GM18951 (cell line): ENCODE measurements around the gene CDC26.
"Not testable (repeated sequence)": the region's sequence is repeated elsewhere in the genome, so short reads cannot be mapped to it uniquely, and the experiment has no call there.

Experiments
- POLR2A ChIP-seq: IDR thresholded peaks from 4 replicates; pipeline ENCODE4 v1.6.1; 2011; ENCODE audit warnings: mild to moderate bottlenecking; ENCODE audit not compliant: insufficient read length, insufficient read depth; ENCODE audit errors: extremely low read depth
- in situ Hi-C: fragments of 300-500 bp; cut with MboI; formaldehyde crosslinking; loops from one replicate; pipeline ENCODE4 v1.12.0; 2022; ENCODE audit warnings: low sequenced_read_pairs, mixed read lengths, inconsistent platforms; ENCODE audit not compliant: unreplicated experiment

CDC26 gene

DNA sequence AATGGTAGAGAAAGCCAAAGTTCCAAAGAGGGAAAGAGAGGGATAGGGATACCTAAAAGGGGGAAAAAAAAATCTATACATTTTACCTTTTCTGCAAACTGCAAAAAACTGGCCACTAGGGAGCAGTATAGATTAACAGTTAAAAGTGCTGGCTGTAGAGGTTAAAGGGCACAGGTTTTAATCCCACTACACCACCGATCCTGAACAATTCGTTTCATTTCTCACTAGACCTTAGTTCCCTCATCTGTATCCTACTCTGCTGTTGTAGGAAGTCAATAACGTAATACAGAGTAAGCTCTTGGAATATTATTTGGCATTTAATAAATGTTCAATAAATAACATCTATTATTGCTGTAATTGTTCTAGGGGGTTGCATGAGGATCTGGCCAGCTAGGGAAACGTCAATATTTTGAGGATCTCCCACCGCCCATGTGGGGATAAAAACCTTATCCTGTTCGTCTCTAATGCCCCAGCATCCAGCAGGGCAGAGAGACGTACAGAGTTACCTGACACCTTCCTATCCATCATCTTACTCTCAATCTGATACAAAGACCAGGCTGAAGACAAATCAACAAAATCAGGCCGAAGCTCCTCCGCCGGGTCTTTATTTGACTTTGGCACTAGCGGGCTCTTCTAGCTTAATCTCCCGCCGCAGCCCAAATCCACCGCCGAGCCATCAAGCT lies 757 bp downstream of the CDC26 start:
- in situ Hi-C loops: no loop called here
- TF ChIP-seq POLR2A: no peak

DNA sequence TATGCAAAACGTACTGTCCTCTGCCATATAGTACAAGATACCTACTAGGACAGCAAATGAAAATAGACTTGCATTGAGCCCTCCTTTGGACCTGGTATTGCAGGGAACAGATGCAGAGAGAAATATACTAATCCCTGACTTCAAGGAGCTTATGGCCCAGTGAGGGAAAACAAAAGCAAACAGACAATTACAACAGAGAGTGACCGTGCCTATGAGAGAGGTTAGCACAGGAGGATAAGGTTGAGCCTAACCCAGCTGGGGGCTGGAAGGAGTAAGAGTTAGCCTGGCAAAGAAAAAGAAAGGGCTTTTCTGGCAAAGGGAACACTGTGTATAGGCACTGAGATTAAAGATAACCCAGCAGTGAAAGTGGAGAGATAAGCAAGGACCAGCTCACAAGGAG lies 5.5 kb downstream of the CDC26 start:
- in situ Hi-C loops: no loop called here
- TF ChIP-seq POLR2A: no peak

- TF ChIP-seq POLR2A: no peak
- in situ Hi-C loops: no loop called here
These were observed 6.0 kb downstream of the CDC26 start for GRCh38 chr9:113269355-113269754.

DNA sequence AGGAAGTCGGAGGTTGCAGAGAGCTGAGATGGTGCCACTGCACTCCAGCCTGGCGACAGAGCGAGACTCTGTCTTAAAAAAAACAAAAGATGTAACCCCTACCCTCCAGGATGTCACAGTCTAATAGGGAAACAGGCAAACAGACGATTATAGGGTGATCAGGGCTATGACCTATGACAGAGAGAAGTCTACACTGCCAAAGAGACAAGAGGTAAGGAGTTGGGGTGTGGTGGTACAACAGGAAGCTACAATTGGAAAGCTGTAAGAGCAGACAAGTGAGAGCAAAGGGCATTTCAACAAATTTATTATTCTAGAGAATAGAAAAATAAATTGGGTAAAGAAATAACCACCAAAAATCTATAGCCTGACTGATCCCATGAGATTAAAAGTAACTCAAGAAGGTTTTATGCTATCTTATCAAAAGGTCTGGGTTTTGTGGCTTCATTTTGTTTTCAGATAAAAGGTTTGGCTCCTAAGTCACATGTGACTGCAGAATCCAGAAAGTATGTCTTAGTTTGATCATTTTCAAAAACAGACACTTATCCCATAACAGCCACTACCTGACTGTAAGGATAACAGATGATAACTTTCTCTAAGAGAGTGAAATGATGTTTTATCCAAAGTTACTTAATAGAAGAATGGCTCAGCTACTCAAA lies 7.3 kb downstream of the CDC26 start:
- TF ChIP-seq POLR2A: no peak
- in situ Hi-C loops: no loop called here

- in situ Hi-C loops: no loop called here
- TF ChIP-seq POLR2A: no peak
These were observed 9.2 kb downstream of the CDC26 start for GRCh38 chr9:113266174-113266573.

GRCh38 chr9:113261917-113262671 lies 13.3 kb downstream of the CDC26 start:
- in situ Hi-C loops: no loop called here
- TF ChIP-seq POLR2A: no peak

- in situ Hi-C loops: no loop called here
- TF ChIP-seq POLR2A: no peak
These were observed 17.1 kb downstream of the CDC26 start for GRCh38 chr9:113258282-113258681.

GRCh38 chr9:113257863-113258262 lies 17.5 kb downstream of the CDC26 start:
- no peak for TF ChIP-seq POLR2A
- in situ Hi-C loops: no loop called here

GRCh38 chr9:113255438-113255837 lies 19.9 kb downstream of the CDC26 start:
- in situ Hi-C loops: no loop called here
- TF ChIP-seq POLR2A: no peak

DNA sequence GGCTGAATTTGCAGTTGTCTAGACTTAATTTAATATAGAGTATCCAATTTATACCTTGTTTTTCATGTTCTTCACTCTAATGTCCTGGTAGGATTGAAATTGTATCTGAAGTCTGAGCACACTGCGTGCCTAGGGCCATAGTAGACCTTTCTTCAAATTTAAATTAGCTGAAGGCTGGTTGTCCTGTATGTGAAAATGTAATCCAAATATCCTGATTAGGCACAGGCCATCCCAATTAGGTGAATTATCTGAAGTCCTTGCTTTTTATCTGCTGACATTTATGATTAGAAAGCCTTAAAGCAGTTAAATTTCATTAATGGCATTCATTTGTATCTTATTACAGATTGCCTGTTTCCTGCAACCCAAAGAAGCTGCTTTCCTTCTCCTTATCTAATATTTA lies 20.4 kb downstream of the CDC26 start:
- in situ Hi-C loops: no loop called here
- no peak for TF ChIP-seq POLR2A

DNA sequence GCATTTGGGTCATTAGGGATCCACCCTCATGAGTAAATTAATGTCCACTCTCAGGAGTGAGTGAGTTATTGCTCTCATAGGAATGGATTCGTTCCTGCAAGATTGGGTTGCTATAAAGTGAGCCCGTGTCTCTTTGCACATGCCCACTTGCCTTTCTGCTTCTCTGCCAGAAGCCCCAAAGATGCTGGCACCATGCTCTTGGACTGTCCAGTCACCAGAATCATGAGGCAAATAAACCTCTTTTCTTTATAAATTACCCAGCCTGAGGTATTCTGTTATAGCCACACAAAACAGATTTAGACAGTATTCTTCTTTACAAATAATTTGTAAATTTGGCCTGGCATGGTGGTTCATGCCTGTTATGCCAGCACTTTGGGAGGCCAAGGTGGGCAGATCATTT lies 24.6 kb downstream of the CDC26 start:
- in situ Hi-C loops: no loop called here
- TF ChIP-seq POLR2A: no peak

- in situ Hi-C loops: not testable (repeated sequence)
These were observed 25.7 kb downstream of the CDC26 start for GRCh38 chr9:113249661-113250060.

GRCh38 chr9:113247640-113248039 lies 27.7 kb downstream of the CDC26 start:
- TF ChIP-seq POLR2A: no peak
- in situ Hi-C loops: no loop called here

DNA sequence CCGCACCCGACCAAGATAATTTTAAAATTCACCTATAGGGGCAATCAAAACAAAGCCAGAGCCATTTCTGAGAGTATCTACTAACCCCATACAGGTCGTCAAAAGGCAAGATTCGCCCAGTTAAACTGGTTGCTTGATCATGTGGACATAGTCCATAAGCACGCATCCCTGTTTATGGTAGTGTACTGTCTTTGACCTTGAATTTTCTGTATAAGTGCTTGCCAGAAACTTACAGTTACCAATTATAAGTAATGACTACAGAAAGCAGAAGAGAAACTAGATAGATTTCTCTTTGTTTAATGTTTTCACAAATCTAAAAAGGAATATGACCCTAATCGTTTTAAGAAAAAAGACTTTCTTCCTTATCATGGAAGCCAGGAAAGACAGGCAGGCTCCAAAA lies 28.4 kb downstream of the CDC26 start:
- in situ Hi-C loops: no loop called here
- no peak for TF ChIP-seq POLR2A
